HG03575 (cell line): ENCODE data around the gene SNX7.

Experiments used
- ATAC-seq: cut with Tn5 transposase; IDR thresholded peaks from one replicate; pipeline ENCODE4 v1.9.1; 2021; ENCODE audit not compliant: unreplicated experiment, insufficient number of reproducible peaks, low FRiP score; ENCODE audit errors: extremely low read depth

The SNX7 gene

DNA sequence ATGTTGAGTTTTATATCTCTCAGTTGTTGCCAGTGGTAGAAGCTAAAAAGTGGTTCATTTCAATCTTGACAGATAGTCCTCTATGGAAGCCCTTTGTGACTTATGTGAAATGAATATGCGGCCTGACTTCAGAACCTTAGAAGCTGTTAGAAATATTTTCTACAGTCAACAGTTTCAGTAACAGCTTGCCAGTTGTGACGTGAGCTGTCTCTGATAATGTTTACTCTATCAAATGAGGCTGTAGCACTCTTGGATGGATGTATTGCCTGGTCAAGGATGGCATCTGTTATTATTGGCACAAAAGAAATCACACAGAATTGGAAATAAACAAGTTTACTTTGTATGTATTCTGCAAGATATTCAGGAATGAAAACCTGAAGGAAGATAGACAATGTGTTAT lies 31.9 kb downstream of the SNX7 start:
- ATAC-seq = no peak

DNA sequence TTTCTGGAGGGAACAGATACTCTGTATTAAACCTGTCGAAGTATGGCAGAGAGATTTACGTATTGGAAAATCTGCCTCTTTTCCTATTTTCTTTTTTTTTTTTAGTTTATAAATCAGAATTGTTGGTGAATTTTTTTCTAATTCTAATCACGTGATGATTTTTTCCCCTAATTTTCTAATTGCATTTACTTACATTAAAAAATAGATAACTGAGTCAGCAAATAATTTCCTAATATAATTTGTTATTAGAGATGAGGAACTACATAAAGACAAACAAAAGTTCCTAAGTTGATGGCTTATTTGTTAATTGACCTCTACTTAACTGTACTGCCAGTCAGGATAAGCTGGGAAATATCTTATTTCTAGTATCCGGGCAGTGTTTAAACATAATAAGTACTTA lies 34.6 kb downstream of the SNX7 start:
- ATAC-seq = no peak

DNA sequence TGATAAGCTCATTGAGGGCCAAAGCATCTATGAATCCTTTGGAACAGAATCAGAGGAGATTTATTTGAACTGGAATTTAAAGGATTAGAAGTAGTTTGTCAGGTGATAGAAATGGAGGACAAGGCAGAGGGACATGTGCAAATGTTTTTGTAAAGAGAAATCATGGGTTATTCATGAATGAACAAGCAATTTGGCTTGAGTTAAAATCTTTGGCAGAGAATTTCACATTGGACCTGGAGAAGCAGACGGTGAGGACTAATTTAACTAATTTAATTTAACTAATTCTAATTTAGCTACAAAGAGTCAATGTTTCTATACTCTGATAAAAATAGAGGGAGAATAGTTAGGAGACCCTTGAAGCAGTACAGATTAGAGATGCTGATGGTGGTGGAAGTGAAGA lies 36.3 kb downstream of the SNX7 start:
- no peak for ATAC-seq

DNA sequence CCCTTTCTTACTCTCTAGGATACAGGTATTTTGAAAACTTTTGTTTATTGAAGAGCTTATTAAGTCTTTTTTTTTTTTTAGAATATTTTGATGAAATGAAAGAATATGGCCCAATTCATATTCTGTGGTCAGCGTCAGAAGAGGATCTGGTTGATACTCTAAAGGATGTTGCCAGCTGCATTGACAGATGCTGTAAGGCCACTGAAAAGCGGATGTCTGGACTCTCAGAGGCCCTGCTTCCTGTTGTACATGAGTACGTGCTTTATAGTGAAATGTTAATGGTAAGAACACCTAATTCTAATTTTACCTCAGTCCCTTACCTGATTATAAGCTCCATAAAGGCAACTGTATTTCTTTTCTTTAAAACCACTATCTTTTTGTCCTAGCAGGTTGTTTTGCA lies 37.1 kb downstream of the SNX7 start:
- no peak for ATAC-seq

DNA sequence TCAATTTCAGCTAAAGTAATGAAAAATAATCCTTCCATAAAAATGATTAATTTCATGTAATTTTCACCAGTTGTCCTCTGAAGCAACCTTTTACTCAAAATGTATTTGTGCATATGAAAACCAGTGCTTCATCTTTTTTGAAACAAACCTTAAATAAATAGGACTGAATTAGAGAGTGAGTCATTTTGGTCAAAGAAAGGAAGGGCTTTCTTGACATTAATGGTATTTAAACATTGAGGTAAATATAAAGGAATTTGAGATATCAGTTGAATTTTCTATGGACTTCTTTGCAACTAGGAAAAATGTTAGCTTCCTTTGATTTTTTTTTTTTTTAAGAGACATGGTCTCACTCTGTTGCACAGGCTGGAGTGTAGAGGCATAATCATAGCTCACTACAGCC lies 38.7 kb downstream of the SNX7 start:
- no peak for ATAC-seq

DNA sequence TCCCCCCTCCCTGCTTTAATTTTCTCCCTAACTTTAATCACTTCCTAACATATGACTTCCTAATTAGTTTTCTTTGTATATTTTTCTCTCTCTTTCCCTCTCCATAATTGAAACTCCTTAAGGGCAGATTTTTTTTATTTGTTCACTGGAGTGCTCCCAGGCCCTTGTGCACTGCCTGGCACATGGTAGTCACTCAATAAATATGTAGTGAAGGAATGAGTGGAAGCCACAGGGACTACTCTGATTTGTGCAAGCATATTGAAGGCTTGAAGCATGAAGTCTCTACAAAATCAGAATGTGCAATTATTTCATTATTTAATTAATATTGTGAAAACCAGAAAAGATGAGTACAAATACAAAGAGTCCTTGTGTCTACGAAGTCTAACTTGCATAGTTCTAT lies 41.5 kb downstream of the SNX7 start:
- no peak for ATAC-seq

DNA sequence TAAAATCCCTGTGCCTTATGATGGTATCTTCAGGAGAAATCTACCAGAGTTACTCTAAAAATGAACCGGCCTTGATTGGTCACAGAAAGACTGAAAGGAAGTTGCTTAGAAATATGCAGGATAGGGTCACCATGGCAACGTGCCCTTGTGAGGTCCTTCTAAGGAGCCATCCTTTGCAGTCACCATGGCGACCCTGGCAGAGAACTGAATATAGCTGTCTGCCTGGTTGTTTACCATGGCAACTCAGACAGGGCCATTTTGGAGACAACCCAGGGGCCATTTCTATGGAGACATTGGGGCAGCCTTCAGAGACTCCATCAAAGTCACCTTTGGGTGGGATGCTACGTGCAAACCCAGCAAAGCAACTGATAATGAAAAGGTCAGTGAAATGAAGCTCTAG lies 43.0 kb downstream of the SNX7 start:
- ATAC-seq = no peak

DNA sequence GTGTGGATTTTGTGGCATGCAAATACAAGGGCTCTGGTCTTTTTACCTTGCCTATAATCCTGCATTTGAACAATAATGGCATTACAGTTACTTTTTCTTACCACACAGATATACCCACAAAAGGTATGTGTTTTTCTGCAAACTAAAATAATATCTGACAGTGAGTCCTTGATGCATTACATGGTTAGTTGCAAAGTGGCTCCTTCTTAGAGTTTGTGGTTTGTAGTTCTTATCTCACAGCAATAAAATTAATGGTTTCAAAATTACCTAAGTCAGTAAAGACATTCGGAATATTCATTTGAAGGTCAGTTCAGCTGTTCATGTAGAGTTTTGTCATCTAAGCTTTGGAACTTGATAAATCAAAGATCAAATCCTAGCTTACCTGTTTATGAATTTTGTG lies 43.5 kb downstream of the SNX7 start:
- ATAC-seq = no peak

DNA sequence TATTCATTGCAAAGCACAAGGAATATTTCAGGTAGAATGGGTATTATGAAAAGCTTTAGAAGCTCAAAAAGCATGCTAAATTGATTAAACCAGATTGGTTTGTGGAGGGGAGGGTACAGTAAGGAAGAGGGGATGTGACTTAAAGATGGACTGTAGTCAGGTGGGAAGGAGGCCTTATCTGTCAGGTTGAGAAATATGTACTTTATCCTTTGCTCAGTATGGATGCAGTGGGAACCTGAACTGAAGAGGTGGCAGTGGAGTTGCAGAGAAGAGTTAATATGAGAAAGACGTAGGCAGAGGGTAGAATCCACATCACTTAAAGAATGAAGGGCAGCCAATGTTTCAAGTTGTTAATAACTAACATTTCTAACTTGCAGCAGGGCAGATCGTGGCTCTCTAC lies 44.1 kb downstream of the SNX7 start:
- ATAC-seq = no peak

DNA sequence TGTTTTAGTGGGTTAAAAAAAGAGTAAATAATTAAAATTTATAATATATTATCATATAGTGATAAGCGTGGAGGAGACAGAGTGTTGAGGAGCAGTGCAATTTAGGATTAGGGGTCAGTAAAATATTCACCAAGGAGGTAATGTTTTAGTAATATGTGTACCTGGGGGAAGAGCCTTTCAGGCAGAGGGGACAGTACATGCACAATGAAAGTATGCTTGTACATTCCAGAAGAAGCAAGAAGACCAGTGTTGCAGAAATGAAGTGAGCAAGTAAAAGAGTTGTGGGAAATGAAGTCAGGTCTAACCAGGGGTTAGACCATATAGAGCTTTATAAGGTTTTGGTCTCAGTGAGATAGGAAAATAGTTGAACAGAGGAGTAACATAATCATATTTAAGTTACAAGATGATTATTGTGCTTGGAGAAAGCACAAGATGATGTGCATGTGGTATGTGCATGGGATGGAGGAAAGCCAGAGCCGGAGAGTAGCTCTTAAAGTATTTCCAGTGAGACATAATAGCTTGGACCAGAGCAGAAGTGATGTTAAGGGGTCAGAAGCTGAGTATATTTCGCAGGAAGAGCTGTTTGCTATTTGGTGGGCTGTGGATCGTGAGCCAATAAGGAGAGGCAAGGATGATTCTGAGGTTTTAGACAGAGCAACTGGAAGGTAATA lies 44.8 kb downstream of the SNX7 start:
- ATAC-seq = no peak

DNA sequence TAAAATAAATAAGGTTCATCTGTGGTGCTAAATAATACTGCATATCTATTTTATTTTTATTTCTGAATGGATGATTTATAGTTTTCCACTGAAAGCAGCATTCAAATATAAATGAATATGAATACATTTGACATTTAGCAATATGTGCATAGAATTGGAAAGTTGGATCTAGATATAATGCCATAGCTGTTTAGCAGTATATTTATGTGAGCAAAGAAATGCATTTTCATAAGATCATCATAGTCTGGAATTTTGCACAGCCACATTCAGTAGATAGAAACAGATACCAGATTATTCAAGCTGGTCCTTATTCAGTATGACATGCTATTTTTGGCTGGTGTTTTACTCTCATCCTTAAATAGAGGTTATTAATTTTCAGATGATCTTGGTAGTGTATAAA lies 46.0 kb downstream of the SNX7 start:
- ATAC-seq = no peak

DNA sequence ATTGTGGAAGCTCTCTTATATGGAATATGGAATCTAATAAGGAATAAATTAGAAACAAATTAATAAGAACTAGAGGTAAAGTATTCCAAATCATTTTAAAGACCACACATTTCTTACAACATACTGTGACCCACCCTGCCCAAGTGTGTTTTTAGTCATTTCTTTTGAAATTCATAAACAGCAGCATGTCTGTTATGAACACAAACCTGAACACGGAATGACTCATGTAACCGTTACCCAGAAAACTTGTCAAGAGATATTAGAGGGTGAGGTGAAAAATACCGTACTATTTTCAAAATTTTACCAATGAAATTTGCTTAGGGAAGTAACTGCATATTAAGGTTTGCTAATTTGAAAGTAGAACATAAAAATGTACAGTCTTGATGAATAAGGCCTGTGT lies 48.4 kb downstream of the SNX7 start:
- no peak for ATAC-seq

DNA sequence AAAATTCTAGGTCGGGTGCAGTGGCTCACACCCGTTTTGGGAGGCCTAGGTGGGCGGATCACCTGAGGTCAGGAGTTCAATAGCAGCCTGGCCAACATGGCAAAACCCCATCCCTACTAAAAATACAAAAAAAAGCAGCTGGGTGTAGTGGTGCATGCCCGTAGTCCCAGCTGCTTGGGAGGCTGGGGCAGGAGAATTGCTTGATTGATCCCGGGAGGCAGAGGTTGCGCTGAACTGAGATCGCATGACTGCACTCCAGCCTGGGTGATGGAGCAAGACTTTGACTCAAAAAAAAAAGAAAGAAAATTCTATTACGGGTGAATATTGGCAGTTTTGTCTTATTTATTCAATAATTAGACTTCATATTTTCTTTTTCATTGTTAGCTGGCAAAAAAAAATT lies 62.1 kb downstream of the SNX7 start:
- ATAC-seq = no peak

DNA sequence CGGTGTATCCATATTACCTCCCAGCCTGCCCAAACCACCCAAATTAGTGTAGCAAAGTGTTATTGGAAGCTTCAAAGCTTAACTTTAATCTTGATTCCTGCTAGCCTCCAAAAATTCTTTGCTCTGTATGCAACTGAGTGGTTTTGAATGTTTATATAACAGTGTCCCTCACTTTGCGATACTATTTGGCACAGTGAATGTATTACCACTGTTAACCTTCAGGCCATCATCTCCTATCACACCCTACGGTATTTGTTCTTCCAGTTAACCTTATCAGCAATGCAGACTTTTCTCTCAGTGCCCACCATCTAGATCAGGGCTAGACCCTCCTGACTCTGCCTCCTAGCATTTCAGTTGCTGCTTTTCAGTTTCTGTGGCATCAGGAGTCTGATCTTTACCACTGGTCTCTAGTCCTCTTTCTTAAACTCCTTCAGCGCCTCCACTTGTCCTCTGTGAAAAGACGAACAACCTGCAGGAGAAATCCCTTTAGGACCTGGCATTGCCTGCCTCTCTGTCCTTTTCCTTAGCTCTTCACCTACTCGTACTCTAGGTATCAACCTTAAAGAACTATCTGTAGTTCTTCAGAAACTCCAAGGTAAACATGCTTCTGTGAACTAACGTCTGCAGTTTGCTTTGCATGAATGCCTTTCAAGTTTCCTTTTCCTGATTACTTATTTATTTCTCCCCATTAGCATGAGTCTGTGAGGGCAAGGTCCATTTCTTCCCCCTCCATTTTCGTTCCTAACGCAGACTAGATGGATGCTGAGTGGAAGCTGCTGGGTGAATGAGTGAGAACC lies 71.7 kb downstream of the SNX7 start:
- ATAC-seq = no peak

DNA sequence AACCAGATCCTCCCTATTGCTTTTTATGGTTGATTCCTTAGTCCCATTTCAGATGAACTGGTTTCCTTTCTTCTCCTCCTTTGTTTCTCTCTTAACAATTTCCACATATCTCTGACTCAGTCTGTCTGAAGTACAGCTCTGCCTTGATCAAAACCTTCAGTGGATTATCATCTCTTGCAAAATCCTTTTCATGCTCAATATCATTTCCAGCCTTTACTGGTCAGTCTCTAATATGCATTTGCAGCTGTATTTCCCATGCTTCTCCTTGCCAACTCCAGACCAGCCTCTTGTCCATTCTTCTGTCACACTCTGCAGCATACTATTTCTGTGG lies 72.2 kb downstream of the SNX7 start:
- no peak for ATAC-seq

DNA sequence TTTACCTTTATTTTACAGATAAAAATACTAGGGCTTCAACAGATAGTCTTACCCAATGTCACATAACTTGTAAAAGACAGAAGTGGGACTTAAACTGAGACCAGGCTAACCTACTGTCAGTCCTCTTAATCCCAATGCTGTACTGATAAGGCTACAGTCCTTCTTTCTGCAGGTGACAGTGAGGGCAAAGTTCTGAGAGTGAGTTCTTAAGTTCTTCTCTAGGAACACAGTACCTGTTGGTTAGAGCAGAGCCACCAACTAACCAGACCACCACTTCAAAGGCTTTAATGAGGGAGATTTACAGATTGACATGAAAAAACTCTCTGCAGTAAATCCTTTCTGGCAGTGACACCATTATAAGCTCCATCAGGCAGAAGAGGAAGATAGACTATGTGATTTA lies 74.2 kb downstream of the SNX7 start:
- ATAC-seq = no peak

DNA sequence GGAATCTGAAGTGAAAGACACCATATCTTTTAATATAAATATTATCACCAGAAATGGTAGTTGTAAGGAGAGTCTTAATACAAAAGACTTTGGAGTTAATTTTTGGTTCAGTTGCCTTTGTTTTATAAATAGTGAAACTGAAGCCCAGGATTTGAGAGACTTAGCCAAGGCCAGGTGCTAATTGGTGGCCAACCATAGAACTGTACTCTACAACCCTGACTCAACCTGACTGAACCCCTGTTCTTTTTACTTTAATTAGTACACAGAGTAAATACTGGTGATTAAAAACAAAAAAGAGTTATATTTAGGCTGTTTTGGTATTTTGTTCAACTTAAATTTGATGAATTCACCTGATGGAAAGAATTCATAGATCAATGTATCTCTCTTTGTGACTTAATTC lies 76.3 kb downstream of the SNX7 start:
- ATAC-seq = no peak

DNA sequence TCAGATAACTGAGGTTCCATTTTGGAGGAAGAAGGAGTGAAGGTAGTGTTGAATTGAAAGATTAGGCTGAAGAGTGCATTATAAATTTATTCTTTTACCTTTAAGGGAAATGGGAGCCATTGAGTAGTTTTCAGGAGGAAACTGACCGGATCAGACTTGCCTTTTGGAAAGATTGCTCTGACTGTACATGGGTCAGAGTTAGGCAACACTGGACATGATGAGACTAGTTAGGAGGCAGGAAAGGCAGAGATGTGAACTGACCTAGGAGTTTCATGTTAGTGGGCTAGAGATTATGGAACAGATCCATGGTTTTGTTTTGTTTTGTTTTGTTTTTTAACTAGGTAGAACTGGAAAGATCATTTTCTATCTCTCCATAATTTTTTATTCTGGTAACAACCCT lies 78.2 kb downstream of the SNX7 start:
- ATAC-seq = no peak

DNA sequence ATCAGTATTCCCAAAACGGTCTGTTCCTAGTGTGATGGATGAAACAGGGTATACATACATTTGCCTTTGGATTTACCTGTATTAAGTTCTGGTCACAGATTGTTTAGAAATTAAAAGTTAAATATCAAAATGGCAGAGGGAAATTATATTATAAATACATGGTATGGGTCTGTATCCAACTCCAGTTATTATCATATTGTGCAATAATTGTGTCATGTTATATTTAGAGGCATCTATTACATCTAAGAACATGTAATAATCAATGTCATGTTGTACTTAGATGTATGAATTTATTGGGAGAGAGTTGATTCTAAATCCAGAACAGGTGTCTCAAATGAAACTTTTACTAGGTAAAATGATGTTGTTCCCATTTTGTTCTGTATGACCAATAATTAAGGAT lies 79.6 kb downstream of the SNX7 start:
- no peak for ATAC-seq

DNA sequence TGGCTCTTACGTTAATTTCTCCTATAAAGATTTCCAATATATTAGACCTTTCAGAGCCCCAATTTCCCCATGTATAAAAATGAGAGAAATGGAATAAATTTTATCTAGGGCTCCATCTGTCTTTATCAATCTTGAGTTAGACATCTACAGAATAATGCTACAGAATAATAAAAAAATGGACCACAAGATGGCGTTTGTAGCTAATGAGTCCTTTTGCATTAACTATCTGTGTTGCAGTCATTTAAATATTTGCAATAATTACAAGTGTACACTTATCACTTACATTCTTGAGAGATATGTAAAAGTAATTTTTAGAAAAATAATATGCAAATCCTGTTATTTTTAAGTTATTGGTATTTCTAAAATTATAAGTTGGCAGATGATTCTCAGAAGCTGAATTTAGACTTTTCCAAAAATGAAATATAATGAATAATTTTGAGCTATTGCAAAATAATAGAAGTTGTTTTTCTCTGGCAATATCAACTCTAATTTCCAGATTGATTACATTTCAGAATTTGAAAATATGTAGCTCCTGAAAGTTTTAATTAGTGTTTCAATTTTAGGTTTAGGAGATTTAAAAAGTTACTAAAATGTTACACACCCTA lies 87.7 kb downstream of the SNX7 start:
- ATAC-seq = no peak

DNA sequence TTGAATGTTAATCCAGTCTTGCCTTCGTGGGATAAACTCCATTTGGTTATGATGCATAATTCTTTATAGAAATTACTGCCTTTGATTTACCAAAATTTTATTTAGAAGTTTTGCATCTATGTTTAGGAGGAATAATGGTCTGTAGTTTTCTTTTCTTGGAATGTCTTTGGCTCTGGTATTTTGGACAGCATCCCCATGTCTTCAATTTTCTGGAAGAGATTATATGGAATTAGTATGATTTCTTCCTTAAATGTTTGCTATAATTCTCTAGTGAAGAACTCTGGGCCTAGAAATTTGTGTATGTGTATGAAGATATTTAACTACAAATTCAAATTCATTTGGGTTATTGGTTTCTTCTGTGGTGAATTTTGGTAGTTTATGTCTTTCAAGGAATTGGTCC lies 92.7 kb downstream of the SNX7 start:
- ATAC-seq = no peak
